DMS79 treated with DMSO at 0.1 percent for 48 hours (cell line): ENCODE results near the gene LRBA.
"Not testable (repeated sequence)": the region's sequence is repeated elsewhere in the genome, so short reads cannot be mapped to it uniquely, and the experiment has no call there.

Source experiments
- DNase-seq: peaks from one replicate; lab custom pipeline; 2025; lab: John Stamatoyannopoulos, UW

LRBA gene, protein sequence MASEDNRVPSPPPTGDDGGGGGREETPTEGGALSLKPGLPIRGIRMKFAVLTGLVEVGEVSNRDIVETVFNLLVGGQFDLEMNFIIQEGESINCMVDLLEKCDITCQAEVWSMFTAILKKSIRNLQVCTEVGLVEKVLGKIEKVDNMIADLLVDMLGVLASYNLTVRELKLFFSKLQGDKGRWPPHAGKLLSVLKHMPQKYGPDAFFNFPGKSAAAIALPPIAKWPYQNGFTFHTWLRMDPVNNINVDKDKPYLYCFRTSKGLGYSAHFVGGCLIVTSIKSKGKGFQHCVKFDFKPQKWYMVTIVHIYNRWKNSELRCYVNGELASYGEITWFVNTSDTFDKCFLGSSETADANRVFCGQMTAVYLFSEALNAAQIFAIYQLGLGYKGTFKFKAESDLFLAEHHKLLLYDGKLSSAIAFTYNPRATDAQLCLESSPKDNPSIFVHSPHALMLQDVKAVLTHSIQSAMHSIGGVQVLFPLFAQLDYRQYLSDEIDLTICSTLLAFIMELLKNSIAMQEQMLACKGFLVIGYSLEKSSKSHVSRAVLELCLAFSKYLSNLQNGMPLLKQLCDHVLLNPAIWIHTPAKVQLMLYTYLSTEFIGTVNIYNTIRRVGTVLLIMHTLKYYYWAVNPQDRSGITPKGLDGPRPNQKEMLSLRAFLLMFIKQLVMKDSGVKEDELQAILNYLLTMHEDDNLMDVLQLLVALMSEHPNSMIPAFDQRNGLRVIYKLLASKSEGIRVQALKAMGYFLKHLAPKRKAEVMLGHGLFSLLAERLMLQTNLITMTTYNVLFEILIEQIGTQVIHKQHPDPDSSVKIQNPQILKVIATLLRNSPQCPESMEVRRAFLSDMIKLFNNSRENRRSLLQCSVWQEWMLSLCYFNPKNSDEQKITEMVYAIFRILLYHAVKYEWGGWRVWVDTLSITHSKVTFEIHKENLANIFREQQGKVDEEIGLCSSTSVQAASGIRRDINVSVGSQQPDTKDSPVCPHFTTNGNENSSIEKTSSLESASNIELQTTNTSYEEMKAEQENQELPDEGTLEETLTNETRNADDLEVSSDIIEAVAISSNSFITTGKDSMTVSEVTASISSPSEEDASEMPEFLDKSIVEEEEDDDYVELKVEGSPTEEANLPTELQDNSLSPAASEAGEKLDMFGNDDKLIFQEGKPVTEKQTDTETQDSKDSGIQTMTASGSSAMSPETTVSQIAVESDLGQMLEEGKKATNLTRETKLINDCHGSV (N-terminal part only)

DNA sequence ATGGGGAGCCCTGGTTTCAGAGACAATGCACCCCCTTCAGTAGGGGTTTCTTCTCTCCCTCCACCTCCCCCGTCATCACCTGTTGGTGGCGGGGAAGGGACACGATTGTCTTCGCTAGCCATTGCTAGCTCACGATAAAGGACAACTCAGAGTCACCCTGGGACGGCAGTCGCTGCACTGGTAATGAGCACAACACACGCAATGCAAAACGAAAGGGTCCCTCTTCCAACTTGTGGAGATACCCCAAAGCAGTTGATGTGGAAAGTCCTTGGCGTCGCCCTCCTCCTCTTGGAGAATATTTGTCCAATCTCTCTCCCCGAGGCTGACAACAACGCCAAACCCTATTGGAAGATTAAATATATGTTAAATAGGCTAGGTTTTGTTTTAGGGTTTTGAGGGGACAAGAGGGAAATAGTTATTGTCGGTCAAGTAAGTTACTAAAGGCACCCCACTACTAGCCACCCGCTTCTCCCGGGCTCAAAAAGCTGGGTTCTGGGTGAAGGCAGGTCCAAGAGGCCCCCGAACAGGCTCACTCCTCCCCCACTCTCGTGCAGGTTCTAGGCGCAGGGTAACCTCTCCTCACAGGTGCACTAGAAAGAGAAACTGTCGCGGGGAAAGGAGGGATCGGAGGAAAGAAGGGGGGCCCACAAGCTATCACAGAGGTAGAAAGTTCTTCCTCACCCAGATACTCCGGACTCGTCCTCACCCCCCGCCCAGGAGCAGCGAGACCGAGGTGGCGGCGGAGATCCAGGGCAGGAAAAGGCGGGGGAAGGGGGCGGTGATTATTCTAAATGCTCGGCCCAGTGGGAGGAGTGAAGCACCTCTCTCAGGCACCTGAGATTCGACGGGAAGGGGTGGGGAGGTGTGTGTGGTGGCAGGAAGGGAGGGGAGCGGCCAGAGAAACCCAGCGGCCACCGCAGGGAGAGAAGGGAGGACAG is at the start of gene LRBA:
LRBA (minus strand) TSS at position 764 of the 938 bp plus-strand sequence; CDS start at position 122, 642 bp downstream.
- DNase-seq, result peak; percentile 63

DNA sequence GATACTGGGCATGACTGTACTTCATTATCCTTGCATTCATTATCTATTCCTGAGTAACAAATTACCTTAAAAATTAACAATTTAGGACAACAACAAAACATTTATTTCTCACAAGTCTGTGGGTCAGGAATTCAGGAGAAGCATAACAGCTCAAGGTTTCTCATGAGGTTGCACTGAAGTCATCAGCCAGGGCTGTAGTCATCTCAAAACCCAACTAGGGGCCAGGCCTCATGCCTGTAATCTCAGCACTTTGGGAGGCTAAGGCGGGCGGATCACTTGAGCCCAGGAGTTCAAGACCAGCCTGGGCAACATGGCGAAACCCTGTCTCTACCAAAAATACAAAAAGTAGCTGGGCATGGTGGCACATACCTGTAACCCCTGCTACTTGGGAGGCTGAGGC is 48.1 kb upstream of the LRBA start:
- not testable (repeated sequence) for DNase-seq

DNA sequence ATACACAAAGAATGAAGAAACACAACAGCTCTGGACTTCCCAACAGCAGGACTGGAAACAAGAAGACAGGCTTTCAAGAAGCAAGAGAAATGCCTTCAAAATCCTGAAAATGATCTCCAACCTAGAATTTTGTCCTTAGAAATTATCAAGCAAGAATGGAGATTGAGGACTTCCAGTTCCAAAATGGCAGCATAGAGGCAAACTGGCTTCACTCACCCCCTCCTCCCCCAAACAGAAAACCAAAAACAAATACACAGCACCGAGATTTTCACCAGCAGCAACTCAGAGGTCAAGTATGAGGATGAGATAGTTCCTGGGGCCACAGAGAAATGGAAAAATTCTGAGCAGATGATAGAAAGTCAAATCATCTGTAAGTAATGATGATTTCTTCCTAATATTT is 40.5 kb upstream of the LRBA start:
- DNase-seq, result no peak

DNA sequence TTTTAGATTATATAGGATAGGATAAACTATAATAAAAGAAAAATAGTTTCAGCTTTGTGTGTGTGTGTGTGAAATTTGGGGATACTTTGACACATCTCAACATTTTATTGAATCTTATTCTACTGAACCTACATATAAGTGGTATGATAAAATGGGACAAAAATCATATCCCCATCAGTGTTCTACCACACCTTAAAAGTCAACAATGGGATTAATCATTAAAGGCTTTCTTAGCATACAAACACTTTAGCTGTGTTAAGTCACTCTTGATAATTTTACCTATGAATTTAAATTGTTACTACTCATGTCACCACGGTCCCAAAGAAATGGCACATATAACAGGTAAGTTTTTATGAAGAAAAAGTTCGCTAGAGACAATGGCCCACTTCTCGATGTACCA is 37.7 kb upstream of the LRBA start:
- no peak for DNase-seq

DNA sequence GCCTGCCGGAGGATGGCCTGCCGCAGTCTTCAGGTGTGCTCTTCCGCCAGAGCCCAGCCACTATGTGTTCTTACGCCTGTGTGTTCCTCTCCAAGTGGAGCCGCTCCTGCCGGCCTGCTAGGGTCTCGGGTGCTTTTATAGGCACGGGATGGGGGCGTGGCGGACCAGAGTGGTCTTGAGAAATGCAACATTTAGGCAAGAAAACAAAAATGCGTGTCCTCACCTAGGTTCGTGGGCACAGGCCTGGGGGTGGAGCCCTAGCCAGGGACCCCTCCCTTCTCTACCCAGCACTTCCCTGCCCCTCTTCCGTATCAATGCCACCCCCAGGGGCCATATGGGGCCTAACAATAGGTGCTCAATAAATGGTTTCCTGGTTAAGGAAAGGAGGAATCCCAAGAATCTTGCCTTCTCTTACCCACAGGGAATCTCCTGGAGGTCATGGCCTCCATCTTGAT is 34.4 kb upstream of the LRBA start:
- DNase-seq, result no peak

DNA sequence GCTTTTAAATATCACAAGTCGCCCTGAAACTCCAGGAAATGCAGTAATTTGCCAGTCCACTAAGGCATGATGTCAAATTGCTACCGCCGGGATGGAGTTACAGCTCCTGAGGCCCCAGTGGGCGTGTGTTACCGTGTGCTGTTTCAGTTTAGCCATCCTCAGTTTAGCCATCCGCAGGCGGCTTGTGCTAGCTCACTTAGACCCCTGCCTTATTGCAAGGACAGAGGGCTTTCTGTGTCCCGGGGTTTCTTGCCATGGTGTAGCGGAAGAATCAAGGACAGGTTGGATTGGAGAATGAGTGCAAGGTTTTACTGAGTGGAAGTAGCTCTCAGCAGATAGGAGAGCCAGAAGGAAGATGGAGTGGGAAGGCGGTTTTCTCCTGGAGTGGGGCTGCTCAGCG is 33.8 kb upstream of the LRBA start:
- DNase-seq, result no peak

DNA sequence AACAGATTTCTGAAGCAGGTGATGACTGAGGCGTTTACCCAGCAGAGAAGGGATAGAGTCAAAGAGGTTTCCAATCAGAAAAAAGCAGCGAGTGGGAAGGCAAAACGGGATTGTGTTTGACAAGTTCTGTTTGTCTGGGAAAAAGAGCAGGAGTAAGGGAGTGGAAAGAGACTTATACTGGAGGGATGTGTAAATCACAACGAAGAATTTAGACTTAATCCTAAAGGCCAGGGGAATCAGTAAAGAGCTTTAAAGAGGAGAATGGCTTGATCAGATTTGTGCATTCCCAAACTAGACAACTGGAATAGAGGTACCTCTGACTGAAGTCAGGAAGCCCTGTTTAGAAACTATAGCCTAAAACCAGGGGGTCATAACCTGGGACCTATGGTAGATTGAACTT is 31.5 kb upstream of the LRBA start:
- DNase-seq, result no peak

DNA sequence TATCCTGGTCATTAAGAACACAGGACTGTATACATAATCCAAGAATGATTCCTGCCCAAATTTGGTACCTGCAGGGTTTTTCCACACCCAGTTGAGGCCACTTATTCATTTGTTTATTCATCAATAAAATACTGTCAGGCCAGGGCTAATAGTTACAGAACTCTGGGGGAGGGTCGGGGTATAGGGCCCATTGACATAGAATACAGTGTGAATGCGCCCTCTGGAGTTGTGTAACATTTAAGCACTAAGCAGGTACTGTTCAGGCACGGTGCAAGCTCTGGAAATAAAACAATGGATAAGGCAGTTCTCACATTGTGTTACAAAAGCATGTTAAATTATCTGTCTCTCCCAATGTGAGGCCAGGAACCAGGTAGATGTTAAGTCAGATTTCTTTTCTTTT is 30.8 kb upstream of the LRBA start:
- no peak for DNase-seq

DNA sequence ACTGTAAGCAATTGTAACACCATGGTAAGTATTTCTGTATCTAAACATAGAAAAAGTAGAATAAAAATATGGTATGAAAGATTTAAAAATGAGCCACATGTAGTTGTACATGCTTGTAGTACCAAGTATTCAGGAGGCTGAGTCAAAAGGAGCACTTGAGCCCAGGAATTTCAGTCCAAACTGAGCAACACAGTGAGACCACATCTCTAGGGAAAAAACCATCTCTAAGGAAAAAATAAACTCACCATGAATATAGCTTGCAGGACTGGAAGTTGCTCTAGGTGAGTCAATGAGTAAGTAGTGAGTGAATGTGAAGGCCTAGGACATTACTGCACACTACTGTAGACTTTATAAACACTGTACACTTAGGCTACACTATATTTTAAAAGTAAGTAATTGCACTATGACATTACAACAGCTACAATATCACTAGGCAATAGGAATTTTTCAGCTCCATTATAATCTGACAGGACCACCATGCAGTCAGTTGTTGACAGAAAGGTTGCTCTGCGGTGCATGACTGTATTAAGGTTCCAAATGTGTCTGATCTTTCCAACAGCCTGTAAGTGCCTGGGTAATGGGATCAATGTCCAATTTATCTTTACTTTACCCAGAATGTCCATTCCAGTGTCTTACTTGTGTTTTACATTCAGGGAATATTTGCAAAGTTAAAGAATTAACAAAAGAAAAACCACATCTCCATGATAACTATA is 28.9 kb upstream of the LRBA start:
- DNase-seq, result no peak

DNA sequence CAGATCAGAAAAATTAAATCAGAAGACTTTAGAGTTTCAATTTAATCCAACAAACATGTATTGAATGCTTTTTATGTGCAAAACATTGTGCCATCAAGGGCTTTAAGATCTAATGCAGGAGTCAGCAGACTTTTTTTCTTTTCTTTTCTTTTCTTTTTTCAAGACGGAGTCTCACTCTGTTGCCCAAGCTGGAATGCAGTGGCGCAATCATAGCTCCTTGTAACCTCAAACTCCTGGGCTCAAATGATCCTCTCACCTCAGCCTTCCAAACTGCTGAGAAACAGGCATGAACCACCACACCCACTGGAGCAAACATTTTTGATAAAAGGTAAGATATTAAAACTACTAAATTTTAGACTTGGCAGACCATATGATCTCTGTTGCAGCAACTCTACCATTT is 24.6 kb upstream of the LRBA start:
- DNase-seq, result no peak

DNA sequence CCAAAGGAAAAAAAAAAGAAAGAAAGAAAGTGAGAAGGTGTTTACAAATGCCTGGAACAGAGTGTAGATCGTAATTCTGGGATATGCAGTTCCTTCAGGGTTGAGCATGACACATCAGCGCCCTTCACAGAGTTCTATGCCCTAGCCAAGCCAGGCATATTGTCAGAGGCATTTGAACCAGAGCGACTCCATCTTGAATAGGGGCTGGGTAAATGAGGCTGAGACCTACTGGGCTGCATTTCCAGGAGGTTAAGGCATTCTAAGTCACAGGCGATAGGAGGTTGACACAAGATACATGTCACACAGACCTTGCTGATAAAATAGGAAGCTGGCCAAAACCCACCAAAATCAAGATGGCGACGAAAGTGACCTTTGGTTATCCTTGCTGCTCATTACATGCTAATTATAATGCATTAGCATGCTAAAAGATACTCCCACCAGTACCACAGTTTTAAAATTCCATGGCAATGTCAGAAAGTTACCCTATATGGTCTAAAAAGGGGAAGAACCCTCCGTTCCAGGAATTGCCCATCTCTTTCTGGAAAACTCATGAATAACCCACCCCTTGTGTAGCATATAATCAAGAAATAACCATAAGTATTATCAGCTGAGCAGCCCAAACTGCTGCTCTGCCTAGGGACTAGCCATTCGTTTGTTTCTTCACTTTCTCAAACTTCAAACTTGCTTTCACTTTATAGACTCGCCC is 23.5 kb upstream of the LRBA start:
- no peak for DNase-seq

DNA sequence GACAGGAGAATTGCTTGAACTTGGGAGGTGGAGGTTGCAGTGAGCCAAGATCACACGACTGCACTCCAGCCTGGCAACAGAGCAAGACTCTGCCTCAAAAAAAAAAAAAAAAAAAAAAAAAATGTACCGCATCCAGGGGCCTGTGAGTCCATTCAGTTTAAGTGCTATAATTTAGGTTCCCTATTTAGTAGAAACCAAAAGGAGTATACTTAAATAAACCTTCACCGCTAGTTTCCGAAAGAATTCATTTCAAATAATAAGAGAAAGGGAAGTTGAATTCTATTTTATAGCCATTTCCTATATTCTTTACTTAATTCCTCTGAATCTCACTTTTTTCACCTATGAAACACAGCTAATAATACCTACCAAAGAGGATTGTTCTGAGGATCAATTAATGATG is 20.8 kb upstream of the LRBA start:
- no peak for DNase-seq

DNA sequence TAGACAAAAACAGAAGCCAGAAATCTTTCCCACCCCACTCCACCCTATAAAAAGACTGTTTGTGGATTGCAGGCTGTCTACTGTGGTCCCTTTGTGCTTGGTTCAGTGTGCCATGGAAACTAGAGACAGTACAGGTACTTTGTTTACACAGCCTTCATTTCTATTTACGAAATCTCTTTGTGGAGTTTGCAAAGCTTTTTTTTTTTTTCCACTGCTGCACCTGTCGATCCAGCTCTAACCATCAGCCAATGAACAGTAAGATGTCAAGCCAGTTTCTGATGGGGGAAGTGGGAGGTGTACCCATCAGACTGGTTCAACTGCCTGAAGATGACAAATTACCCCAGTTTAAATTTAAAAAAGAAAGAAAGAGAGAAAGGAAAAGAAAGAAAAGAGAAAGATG is 20.2 kb upstream of the LRBA start:
- peak; percentile 70 for DNase-seq

DNA sequence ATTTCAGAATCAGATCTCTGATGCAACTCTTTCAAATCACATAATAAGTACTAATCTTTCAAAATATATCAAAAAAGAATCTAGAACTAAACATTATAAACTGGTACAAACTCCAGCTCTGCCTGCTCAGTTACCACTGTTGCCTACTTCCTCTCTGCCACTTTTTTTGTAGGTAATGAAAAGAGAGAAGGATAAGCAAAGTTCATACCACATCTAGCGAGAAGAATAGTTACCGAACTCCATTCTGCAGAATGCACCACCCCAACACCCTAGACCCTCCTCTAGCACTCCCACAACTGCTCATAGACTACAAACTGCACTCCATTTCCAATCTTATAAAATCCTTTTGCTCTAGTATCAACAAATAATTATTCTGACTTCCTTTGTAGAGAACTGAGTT is 19.7 kb upstream of the LRBA start:
- peak; percentile 43 for DNase-seq

DNA sequence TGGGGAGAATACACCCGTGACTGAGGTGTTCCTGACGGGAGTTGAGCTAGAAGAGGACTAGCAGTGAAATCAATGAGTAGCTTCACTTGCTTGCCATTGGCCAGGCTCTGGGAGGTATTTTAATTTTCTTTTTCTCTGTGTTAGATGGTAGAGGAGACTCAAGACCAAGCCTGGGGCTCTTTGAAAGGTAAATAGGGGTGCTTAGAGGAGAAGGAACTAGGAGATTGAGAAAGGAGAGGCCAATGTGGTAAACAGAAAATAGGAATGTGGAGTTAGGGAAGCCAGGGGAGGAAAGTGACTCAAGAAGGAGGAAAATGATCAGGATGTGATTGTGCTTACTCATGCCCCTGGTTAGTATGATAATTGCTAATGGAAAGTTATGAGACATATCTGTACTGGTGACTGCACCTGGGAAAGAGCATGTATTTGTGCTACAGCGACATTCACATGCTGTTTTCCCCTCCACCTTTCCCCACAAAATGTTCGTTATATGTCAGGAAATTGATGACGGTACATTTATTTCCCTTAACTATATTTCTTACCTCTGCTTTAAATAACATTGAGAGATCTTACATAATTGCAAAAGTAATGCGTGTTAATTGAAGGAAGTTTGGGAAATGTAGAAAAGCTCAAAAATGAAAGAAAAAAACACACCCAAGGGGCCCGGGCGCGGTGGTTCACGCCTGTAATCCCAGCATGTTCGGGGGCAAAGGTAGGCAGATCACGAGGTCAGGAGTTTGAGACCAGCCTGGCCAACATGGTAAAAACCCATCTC is 16.9 kb upstream of the LRBA start:
- no peak for DNase-seq

DNA sequence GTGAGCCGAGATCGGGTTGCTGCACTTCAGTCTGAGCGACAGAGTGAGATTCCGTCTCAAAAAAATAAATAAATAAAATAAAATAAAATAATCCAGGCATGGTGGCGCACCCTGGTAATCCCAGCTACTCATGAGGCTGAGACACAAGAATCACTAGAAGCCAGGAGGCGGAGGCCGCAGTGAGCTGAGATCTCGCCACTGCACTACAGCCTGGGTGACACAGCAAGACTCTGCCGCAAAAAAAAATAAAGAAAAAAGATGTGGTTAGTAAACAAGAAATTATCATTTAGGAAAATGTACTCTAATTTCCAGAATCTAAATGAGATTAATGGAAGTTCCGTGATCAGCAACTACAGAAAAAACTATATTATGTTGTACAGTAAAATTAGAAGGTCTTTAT is 14.5 kb upstream of the LRBA start:
- no peak for DNase-seq

DNA sequence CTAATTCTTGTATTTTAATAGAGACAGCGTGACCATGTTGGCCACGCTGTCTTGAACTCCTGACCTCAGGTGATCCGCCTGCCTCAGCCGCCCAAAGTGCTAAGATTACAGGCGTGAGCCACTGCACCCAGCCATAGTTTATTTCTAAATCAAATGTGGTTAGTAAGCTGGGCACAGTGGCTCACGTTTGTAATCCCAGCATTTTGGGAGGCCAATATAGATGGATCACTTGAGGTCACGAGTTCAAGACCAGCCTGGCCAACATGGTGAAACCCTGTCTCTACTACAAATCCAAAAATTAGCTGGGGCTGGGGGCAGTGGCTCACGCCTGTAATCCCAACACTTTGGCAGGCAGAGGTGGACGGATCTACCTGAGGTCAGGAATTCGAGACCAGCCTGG is 13.9 kb upstream of the LRBA start:
- DNase-seq, result not testable (repeated sequence)

DNA sequence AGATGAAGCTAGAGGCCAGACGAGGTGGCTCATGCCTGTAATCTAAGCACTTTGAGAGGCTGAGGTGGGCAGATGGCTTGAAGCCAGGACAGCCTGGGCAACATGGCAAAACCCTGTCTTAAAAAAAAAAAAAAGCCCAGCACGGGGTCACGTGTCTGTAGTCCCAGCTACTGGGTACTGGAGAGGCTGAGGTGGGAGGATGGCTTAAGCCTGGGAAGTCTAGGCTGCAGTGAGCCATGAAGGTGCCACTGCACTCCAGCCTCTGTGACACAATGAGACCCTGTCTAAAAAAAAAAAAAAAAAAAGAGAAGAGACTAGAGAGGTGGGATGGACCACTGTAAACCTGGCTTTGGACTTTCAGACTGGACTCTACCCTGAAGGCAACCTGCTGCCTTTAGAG is 10.7 kb upstream of the LRBA start:
- no peak for DNase-seq

DNA sequence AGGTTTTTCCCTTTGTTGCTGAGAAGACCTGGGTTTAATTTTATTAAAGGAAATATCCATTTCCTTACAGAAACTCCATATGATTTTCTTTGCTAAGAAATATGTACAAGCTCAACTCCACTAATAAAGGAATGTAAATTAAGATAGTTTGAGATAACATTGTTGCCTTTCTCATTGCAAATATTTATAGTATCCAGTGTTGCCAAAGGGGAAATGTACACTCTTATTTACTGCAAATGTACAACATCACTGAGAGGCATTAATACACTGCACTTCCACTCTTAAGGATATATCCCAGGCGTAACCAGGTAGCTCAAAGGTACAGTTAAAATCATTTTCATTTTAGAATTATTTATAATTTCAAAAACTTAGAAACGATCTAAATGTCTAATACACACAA is 7.5 kb upstream of the LRBA start:
- no peak for DNase-seq
